ENCODE data around the gene BMPER.

Gene BMPER

DNA sequence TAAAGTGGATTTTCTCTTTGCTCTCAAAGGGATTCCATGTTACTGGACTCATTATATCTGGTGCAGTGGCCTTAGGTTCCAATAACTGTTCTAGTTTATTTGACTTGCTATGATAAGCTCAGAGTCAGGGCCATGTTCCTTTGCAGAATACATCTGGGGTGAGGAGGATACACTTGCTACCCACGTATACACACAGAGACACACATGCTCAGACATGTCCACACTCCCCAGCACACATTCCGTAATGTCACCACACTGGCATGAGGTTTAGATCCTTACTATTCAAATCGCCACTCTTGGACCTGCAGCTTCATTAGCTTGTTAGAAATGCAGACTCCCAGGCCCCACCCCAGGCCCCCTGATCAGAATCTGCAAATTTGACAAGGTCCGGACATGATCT lies 195.3 kb downstream of the BMPER start:
- Histone ChIP-seq H3K36me3 (ENCODE audit: control insufficient read depth, insufficient read depth, low read length) (no peaks in the 10 kb centered on the region), H3K9me3 (ENCODE audit: control insufficient read depth, insufficient read depth, low read depth, low read length) (no peaks in the 10 kb centered on the region), H3K4me3 (ENCODE audit: low read depth, low read length) (no peak overlapping the region), H3K27ac (ENCODE audit: low read depth, low read length) (no peak overlapping the region), H3K9ac (ENCODE audit: low read length) (no peak overlapping the region), H3K27me3 (ENCODE audit: control insufficient read depth, insufficient read depth, low read length) (no peaks in the 10 kb centered on the region), H3K4me1 (ENCODE audit: control insufficient read depth, insufficient read depth, low read length) (peaks cover 5% of the 10 kb centered on the region; the same call in 1 of the 2 replicates)

DNA sequence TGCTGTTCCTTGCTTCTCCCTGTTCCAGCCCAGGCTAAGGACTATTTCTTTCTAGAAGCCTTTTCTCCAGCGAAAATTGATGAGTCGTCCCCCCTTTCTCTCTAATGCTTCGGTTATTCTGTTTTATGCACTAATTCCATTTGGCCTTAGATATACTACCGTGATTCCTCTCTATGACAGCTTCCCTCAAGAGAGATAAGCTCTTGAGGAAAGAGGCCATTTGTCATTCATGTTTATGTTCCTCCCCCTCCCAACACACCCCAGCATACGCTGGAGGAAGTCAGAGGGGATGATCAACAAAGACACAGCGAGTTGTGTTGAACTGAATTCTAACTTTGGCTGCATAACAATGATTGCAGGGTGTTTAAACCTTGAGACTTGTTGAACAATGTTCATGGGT lies 198.8 kb downstream of the BMPER start:
- peaks cover 5% of the 10 kb centered on the region; the same call in 1 of the 2 replicates for H3K4me1 ChIP-seq (ENCODE audit: control insufficient read depth, insufficient read depth, low read length)
- H3K36me3 ChIP-seq (ENCODE audit: control insufficient read depth, insufficient read depth, low read length): no peaks in the 10 kb centered on the region
- no peak overlapping the region for H3K9ac ChIP-seq (ENCODE audit: low read length)
- H3K4me3 ChIP-seq (ENCODE audit: low read depth, low read length): no peak overlapping the region
- no peak overlapping the region for H3K27ac ChIP-seq (ENCODE audit: low read depth, low read length)
- no peaks in the 10 kb centered on the region for H3K9me3 ChIP-seq (ENCODE audit: control insufficient read depth, insufficient read depth, low read depth, low read length)
- H3K27me3 ChIP-seq (ENCODE audit: control insufficient read depth, insufficient read depth, low read length): no peaks in the 10 kb centered on the region

DNA sequence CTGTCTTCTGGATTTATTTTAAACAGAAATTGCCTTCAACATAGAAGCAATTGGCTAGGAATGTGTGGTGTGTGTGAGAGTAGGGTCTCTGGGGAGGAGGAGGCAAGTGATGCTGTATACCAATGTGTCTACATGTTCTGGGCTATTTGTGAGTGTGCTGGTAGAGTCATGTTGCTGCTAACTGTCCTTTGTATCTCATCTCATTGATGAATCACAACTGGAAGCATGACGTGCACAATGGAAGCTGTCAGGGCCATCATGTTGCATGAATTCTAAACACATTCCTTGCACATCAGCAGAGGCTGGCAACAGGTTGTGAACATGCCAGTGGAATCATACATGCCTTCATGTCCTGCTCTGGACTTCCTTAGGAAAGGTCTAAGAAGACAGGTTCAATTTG lies 199.7 kb downstream of the BMPER start:
- Histone ChIP-seq H3K4me1 (ENCODE audit: control insufficient read depth, insufficient read depth, low read length) (peaks cover 5% of the 10 kb centered on the region; the same call in 1 of the 2 replicates), H3K36me3 (ENCODE audit: control insufficient read depth, insufficient read depth, low read length) (no peaks in the 10 kb centered on the region), H3K9me3 (ENCODE audit: control insufficient read depth, insufficient read depth, low read depth, low read length) (no peaks in the 10 kb centered on the region), H3K4me3 (ENCODE audit: low read depth, low read length) (no peak overlapping the region), H3K9ac (ENCODE audit: low read length) (no peak overlapping the region), H3K27ac (ENCODE audit: low read depth, low read length) (no peak overlapping the region), H3K27me3 (ENCODE audit: control insufficient read depth, insufficient read depth, low read length) (no peaks in the 10 kb centered on the region)

DNA sequence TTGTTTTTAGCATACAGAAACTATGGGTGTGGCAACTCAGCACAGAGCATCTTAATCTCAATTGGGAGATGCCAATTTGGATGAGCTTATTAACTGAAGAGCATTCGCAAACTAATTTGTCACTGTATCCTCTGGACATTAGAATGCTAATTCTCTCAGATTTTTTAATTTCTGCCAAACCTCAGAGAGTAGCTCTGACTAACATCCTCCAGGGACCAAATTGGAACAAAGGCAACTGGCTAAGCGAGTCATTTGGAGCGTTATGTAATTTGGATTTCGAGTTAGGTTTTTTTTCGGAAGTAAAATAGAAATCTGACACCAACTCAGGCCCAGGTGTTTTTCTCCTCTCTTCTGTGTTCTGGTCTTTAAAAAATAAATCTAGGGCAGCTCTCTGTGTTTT lies 201.9 kb downstream of the BMPER start:
- no peak overlapping the region for H3K27ac ChIP-seq (ENCODE audit: low read depth, low read length)
- no peaks in the 10 kb centered on the region for H3K9me3 ChIP-seq (ENCODE audit: control insufficient read depth, insufficient read depth, low read depth, low read length)
- no peak overlapping the region for H3K4me3 ChIP-seq (ENCODE audit: low read depth, low read length)
- no peak overlapping the region for H3K9ac ChIP-seq (ENCODE audit: low read length)
- H3K27me3 ChIP-seq (ENCODE audit: control insufficient read depth, insufficient read depth, low read length): no peaks in the 10 kb centered on the region
- H3K4me1 ChIP-seq (ENCODE audit: control insufficient read depth, insufficient read depth, low read length): peaks cover 5% of the 10 kb centered on the region; the same call in 1 of the 2 replicates
- H3K36me3 ChIP-seq (ENCODE audit: control insufficient read depth, insufficient read depth, low read length): no peaks in the 10 kb centered on the region

DNA sequence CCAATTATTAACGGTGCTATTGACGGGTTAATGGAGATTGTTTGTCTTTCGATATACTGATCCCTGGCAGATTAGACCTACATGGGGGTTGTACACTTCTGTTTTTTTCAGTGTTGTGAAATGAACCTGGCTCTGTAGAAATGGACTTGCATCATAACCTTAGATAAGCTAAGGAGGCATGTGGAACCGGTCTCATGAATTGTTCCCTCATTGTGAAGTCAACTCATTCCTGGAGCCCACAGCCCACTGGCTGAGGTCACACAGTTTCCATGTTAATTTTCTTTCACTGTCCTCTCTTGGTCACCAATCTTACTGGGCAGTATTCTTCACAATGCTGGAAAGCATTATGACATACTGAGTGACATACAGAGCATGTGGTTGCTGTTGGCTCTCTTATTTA lies 202.8 kb downstream of the BMPER start:
- H3K36me3 ChIP-seq (ENCODE audit: control insufficient read depth, insufficient read depth, low read length): no peaks in the 10 kb centered on the region
- peaks cover 5% of the 10 kb centered on the region; the same call in 1 of the 2 replicates for H3K4me1 ChIP-seq (ENCODE audit: control insufficient read depth, insufficient read depth, low read length)
- H3K9me3 ChIP-seq (ENCODE audit: control insufficient read depth, insufficient read depth, low read depth, low read length): no peaks in the 10 kb centered on the region
- no peak overlapping the region for H3K27ac ChIP-seq (ENCODE audit: low read depth, low read length)
- no peaks in the 10 kb centered on the region for H3K27me3 ChIP-seq (ENCODE audit: control insufficient read depth, insufficient read depth, low read length)
- no peak overlapping the region for H3K4me3 ChIP-seq (ENCODE audit: low read depth, low read length)
- H3K9ac ChIP-seq (ENCODE audit: low read length): no peak overlapping the region

DNA sequence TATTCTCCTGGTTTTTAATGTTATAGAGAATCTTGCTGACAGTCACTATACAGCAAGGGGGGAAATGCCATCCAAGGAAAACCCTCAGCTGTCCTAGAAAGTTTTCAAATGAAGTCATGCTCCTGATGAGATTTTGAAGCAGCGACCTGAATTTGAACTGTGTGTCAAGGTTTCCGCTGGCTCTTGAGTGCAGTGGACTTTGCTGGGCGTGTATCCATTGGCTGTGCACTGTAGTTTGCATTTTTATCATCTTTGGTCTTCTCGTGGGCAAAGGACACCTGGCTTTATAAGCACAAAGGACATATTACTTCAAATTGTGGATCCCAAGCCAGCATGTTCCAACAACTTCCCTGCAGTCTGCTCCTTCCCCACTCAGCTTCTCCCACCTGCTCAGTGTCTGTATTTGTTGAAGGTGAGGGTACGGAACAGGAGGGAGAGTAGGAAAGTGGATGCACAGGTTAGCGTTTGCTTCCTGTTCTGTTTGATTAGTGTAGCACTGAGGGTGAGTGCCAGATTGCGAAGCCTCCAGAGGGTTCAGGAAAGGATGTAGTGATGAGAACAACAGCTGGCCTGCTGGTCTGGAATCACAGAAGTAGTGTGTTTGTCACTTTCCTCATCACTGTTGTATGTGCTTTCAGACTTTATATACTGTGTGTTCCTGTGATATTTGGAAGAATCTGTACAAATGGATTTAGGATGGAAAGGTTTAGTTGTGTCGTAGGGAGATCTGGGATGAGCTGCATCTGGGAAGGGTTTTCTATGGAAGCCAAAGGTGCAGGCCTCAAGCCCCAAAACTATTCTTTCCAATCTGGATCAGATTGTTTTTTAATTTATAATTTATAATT lies 204.8 kb downstream of the BMPER start:
- no peak overlapping the region for H3K4me3 ChIP-seq (ENCODE audit: low read depth, low read length)
- no peak overlapping the region for H3K9ac ChIP-seq (ENCODE audit: low read length)
- no peaks in the 10 kb centered on the region for H3K27me3 ChIP-seq (ENCODE audit: control insufficient read depth, insufficient read depth, low read length)
- H3K4me1 ChIP-seq (ENCODE audit: control insufficient read depth, insufficient read depth, low read length): no peaks in the 10 kb centered on the region
- no peaks in the 10 kb centered on the region for H3K36me3 ChIP-seq (ENCODE audit: control insufficient read depth, insufficient read depth, low read length)
- H3K9me3 ChIP-seq (ENCODE audit: control insufficient read depth, insufficient read depth, low read depth, low read length): peaks cover 4% of the 10 kb centered on the region; the same call in 1 of the 2 replicates
- H3K27ac ChIP-seq (ENCODE audit: low read depth, low read length): no peak overlapping the region

DNA sequence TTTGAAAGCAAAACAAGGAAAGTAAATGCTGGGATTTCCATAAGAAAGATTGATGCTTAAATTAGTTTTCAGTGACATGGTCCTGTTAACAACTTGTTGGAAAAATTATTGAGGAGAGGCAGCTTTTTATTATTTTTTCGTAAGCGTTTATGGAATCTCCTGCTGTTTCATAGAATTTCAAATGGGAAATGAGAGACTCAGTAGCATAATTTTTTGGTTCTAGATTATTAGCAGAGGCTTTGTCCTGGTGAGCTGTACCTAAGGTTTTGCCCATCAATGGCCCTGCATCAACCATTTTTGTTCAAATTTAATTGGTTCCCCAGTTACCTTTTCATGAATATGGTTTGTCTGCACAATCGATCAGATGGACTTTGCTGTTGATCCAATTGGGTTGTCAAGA lies 205.7 kb downstream of the BMPER start:
- Histone ChIP-seq H3K27ac (ENCODE audit: low read depth, low read length) (no peak overlapping the region), H3K4me1 (ENCODE audit: control insufficient read depth, insufficient read depth, low read length) (no peaks in the 10 kb centered on the region), H3K9ac (ENCODE audit: low read length) (no peak overlapping the region), H3K27me3 (ENCODE audit: control insufficient read depth, insufficient read depth, low read length) (no peaks in the 10 kb centered on the region), H3K36me3 (ENCODE audit: control insufficient read depth, insufficient read depth, low read length) (no peaks in the 10 kb centered on the region), H3K9me3 (ENCODE audit: control insufficient read depth, insufficient read depth, low read depth, low read length) (peaks cover 10% of the 10 kb centered on the region; the same call in 1 of the 2 replicates), H3K4me3 (ENCODE audit: low read depth, low read length) (no peak overlapping the region)

DNA sequence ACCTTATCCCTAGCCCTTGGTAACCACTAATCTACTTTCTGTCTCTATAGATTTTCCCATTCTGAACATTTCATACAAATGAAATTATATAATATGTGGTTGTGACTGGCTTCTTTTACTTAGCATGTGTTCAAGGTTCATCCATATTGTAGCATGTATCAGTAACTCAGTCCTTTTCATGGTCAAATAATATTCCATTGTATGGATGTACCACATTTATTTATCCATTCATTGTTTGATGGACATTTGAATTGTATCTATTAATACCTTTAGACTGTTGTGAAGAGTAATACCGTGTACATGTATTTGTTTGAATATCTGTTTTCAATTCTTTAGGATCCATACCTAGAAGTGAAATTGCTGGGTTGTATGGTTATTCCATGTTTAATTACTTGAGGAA lies 210.2 kb downstream of the BMPER start:
- no peaks in the 10 kb centered on the region for H3K4me1 ChIP-seq (ENCODE audit: control insufficient read depth, insufficient read depth, low read length)
- H3K27ac ChIP-seq (ENCODE audit: low read depth, low read length): no peak overlapping the region
- no peak overlapping the region for H3K4me3 ChIP-seq (ENCODE audit: low read depth, low read length)
- H3K36me3 ChIP-seq (ENCODE audit: control insufficient read depth, insufficient read depth, low read length): no peaks in the 10 kb centered on the region
- H3K27me3 ChIP-seq (ENCODE audit: control insufficient read depth, insufficient read depth, low read length): no peaks in the 10 kb centered on the region
- H3K9ac ChIP-seq (ENCODE audit: low read length): no peak overlapping the region
- H3K9me3 ChIP-seq (ENCODE audit: control insufficient read depth, insufficient read depth, low read depth, low read length): peaks cover 10% of the 10 kb centered on the region; the same call in 1 of the 2 replicates

DNA sequence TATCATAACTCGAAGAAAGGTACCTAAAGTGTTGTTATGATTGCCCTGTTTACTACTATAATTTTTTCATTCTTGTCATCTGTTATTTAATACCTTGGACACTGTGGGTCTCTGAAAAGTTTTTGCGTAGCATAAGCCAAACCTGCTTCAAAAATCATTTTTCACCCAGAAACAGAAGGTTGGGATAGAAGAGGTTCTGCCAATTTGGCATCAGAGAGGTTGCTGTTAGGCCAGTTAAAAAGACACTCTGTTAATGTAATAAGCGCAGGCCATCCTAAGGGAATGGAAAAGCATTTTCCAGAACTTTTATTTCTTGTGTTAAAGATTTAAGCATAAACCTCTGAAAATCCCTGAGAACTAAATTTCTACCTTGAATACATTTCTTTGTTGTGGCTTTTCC lies 212.2 kb downstream of the BMPER start:
- Histone ChIP-seq H3K9me3 (ENCODE audit: control insufficient read depth, insufficient read depth, low read depth, low read length) (peaks cover 10% of the 10 kb centered on the region; the same call in 1 of the 2 replicates), H3K27ac (ENCODE audit: low read depth, low read length) (no peak overlapping the region), H3K9ac (ENCODE audit: low read length) (no peak overlapping the region), H3K4me1 (ENCODE audit: control insufficient read depth, insufficient read depth, low read length) (no peaks in the 10 kb centered on the region), H3K27me3 (ENCODE audit: control insufficient read depth, insufficient read depth, low read length) (no peaks in the 10 kb centered on the region), H3K36me3 (ENCODE audit: control insufficient read depth, insufficient read depth, low read length) (no peaks in the 10 kb centered on the region), H3K4me3 (ENCODE audit: low read depth, low read length) (no peak overlapping the region)

DNA sequence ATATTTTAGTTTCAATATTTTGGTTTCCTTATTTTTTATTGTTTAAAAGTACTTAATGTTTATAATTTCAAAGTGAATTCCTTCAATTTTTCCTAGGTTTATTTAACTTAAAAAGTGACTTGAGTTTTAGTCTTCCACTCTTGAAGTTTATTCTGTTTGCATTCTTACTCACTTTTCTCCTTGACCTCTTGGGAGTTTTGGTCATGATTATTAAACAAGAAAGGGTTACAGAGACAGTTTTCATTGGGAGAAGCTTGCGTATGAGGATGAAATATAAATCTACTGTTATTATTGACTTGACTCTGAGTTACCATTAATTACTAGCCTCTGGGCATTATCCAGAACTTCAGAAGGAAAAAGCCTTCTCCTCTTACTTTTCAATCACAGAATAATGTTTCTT lies 216.0 kb downstream of the BMPER start:
- Histone ChIP-seq H3K4me3 (ENCODE audit: low read depth, low read length) (no peak overlapping the region), H3K27me3 (ENCODE audit: control insufficient read depth, insufficient read depth, low read length) (no peaks in the 10 kb centered on the region), H3K9ac (ENCODE audit: low read length) (no peak overlapping the region), H3K27ac (ENCODE audit: low read depth, low read length) (no peak overlapping the region), H3K4me1 (ENCODE audit: control insufficient read depth, insufficient read depth, low read length) (no peaks in the 10 kb centered on the region), H3K36me3 (ENCODE audit: control insufficient read depth, insufficient read depth, low read length) (no peaks in the 10 kb centered on the region), H3K9me3 (ENCODE audit: control insufficient read depth, insufficient read depth, low read depth, low read length) (peaks cover 16% of the 10 kb centered on the region)

DNA sequence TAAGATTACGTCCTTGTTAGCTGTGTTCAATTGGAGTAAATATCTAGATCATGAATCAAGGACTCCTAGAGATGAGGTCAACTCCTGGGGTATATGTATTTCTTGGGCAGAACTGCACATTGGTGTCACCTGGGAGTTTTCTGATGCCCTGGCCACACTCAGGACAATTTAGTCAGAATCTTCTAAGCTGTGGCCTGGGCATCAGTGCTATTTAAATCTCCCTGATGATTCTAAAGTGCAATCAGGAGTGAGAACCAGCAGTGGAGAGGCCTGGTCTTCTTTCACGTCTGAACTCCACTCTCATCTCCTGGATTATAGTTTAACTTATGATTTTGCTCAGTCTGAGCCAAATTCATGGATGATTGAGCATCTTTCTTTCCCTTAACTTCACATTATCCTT lies 218.0 kb downstream of the BMPER start:
- H3K9me3 ChIP-seq (ENCODE audit: control insufficient read depth, insufficient read depth, low read depth, low read length): peaks cover 16% of the 10 kb centered on the region
- no peaks in the 10 kb centered on the region for H3K4me1 ChIP-seq (ENCODE audit: control insufficient read depth, insufficient read depth, low read length)
- H3K36me3 ChIP-seq (ENCODE audit: control insufficient read depth, insufficient read depth, low read length): no peaks in the 10 kb centered on the region
- no peaks in the 10 kb centered on the region for H3K27me3 ChIP-seq (ENCODE audit: control insufficient read depth, insufficient read depth, low read length)
- no peak overlapping the region for H3K4me3 ChIP-seq (ENCODE audit: low read depth, low read length)
- H3K9ac ChIP-seq (ENCODE audit: low read length): no peak overlapping the region
- no peak overlapping the region for H3K27ac ChIP-seq (ENCODE audit: low read depth, low read length)

All from HUES6 (cell line).